ENCODE measurements around the gene DNAJC8.

- TF ChIP-seq RAD21 (IDR thresholded peaks at IDR 0.05; ENCODE audit: low read length) (no peak), CTCF (IDR thresholded peaks at IDR 0.05) (no peak)
- TF ChIP-seq, protein P1, sequence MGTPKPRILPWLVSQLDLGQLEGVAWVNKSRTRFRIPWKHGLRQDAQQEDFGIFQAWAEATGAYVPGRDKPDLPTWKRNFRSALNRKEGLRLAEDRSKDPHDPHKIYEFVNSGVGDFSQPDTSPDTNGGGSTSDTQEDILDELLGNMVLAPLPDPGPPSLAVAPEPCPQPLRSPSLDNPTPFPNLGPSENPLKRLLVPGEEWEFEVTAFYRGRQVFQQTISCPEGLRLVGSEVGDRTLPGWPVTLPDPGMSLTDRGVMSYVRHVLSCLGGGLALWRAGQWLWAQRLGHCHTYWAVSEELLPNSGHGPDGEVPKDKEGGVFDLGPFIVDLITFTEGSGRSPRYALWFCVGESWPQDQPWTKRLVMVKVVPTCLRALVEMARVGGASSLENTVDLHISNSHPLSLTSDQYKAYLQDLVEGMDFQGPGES (IDR thresholded peaks at IDR 0.05; ENCODE audit: low read depth, low read length), result no peak
These were observed 13.6 kb upstream of the DNAJC8 start for GRCh38 chr1:28246427-28246832.
